ENCODE results near the gene ZNF581. TPM values are rescaled to one million over a fixed set of nuclear protein-coding genes. Genes with fewer than 3 reads are reported as not detected.

Gene ZNF581
- total and polyA plus RNA-seq, 4 donors = 2.1 to 7.3 (median 5.2) TPM

DNA sequence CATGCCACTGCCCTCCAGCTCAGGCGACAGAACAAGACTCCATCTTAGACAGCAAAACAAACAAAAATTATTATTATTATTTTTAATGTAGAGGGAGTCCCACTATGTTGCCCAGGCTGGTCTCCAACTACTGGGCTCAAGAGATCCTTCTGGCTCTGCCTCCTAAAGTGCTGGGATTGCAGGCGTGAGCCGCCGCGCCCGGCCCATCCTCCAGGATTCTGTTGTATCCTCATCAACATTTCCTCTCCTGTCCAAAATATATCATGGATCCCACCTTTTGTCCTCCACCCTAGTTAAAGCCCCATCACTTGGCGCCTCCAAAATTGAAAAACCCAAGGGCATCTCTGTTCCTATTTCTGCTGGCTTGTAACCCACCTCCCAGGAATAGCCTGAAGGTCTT lies 20.3 kb upstream of the ZNF581 start:
- peaks cover 0 to 12% (median 7%) of the 10 kb centered on the region in 4 donors for H3K4me1 ChIP-seq (ENCODE audit: control insufficient read depth in 4 of 4, insufficient read depth in 4 of 4, low read length in 3 of 4)
- no peaks in the 10 kb centered on the region for H3K27me3 ChIP-seq (ENCODE audit: control insufficient read depth in 4 of 4, insufficient read depth in 4 of 4, low read length in 3 of 4)
- DNase-seq (ENCODE audit: low spot score) = no peak
- peaks cover 0 to 4% (median 1%) of the 10 kb centered on the region in 4 donors for H3K36me3 ChIP-seq (ENCODE audit: control insufficient read depth in 4 of 4, insufficient read depth in 3 of 4, low read depth in 1 of 4, low read length in 3 of 4)
- WGBS = 97% methylated on average over 7 of the region's 7 CpGs
- H3K4me3 ChIP-seq (ENCODE audit: low read depth in 1 of 3, low read length in 3 of 3) = no peak overlapping the region
- no peak for TF ChIP-seq ZBTB33 (IDR thresholded peaks at IDR 0.05)
- no peak for TF ChIP-seq NR2F2 (IDR thresholded peaks at IDR 0.05)
- H3K27ac ChIP-seq (ENCODE audit: low read depth in 1 of 2, low read length in 2 of 2) = no peak overlapping the region
- H3K9ac ChIP-seq (ENCODE audit: low read depth in 1 of 2, low read length in 2 of 2) = no peak overlapping the region
- H3K9me3 ChIP-seq (ENCODE audit: control insufficient read depth in 4 of 4, low read length in 3 of 4) = no peaks in the 10 kb centered on the region

DNA sequence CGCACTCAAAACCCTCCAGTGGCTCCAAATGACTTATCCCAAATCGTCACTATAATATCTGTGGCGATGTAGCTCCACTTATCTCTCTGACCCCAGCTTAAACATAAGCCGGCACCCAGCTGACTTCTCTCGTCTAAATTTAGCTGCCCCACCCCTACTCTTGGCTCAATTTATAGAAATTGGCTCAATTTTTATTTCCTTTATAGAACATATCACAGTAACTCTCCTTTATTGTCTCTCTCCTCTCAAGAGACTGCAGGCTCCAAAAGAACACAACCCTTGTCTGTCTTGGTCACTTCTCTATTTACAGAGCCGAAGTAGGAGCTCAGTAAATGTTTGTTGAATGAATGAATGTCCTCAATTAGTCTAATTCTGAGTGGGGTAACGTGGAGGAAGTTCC lies 19.9 kb upstream of the ZNF581 start:
- 74% methylated on average over 7 of the region's 7 CpGs for WGBS
- H3K4me1 ChIP-seq (ENCODE audit: control insufficient read depth in 4 of 4, insufficient read depth in 4 of 4, low read length in 3 of 4) = peaks cover 0 to 12% (median 7%) of the 10 kb centered on the region in 4 donors
- no peaks in the 10 kb centered on the region for H3K9me3 ChIP-seq (ENCODE audit: control insufficient read depth in 4 of 4, low read length in 3 of 4)
- H3K36me3 ChIP-seq (ENCODE audit: control insufficient read depth in 4 of 4, insufficient read depth in 3 of 4, low read depth in 1 of 4, low read length in 3 of 4) = peaks cover 0 to 4% (median 1%) of the 10 kb centered on the region in 4 donors
- no peak overlapping the region for H3K27ac ChIP-seq (ENCODE audit: low read depth in 1 of 2, low read length in 2 of 2)
- H3K27me3 ChIP-seq (ENCODE audit: control insufficient read depth in 4 of 4, insufficient read depth in 4 of 4, low read length in 3 of 4) = no peaks in the 10 kb centered on the region
- DNase-seq (ENCODE audit: low spot score) = no peak
- TF ChIP-seq FOXA1 (IDR thresholded peaks at IDR 0.05) = no peak
- no peak for TF ChIP-seq REST (IDR thresholded peaks at IDR 0.05)
- TF ChIP-seq EGR1 (IDR thresholded peaks at IDR 0.05; ENCODE audit: low read depth in 2 of 2) = no peak
- no peak for TF ChIP-seq NR2F2 (IDR thresholded peaks at IDR 0.05)
- TF ChIP-seq, protein P1, sequence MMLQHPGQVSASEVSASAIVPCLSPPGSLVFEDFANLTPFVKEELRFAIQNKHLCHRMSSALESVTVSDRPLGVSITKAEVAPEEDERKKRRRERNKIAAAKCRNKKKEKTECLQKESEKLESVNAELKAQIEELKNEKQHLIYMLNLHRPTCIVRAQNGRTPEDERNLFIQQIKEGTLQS (IDR thresholded peaks at IDR 0.05) = no peak
- TF ChIP-seq SP1 (IDR thresholded peaks at IDR 0.05) = no peak
- no peak for TF ChIP-seq HNF4A (conservative IDR thresholded peaks at IDR 0.05)
- no peak for TF ChIP-seq ZBTB33 (IDR thresholded peaks at IDR 0.05)
- TF ChIP-seq YY1 (IDR thresholded peaks at IDR 0.05) = no peak
- TF ChIP-seq HNF4G (IDR thresholded peaks at IDR 0.05) = no peak
- TF ChIP-seq RAD21 (IDR thresholded peaks at IDR 0.05) = no peak
- no peak for TF ChIP-seq MAX (IDR thresholded peaks at IDR 0.05)
- TF ChIP-seq JUND (IDR thresholded peaks at IDR 0.05) = no peak
- no peak for TF ChIP-seq TAF1 (conservative IDR thresholded peaks at IDR 0.05)
- no peak for TF ChIP-seq FOXA2 (IDR thresholded peaks at IDR 0.05)
- no peak overlapping the region for H3K9ac ChIP-seq (ENCODE audit: low read depth in 1 of 2, low read length in 2 of 2)
- H3K4me3 ChIP-seq (ENCODE audit: low read depth in 1 of 3, low read length in 3 of 3) = no peak overlapping the region

Measured in liver (tissue), 9 donors.